Adrenal gland (tissue), 12 donors: ENCODE measurements around the gene VIPR1. TPM values are rescaled to one million over a fixed set of nuclear protein-coding genes. Genes with fewer than 3 reads are reported as not detected.

ENCODE experiments used
- DNase-seq, 7 donors: peaks; one replicate each; pipeline ENCODE4 v3.0.0-alpha.2; 2019 to 2020
- H3K27ac ChIP-seq, 5 donors: fragments of 200-600 bp; sonication (generic) in 4 of 5; 1 replicate in 3 of 5; 2 replicates in 2 of 5; pipeline versions ENCODE4 v1.5.1 to v1.8.0; 2016 to 2020; ENCODE audit warnings: mild to moderate bottlenecking in 1 of 5
- H3K27me3 ChIP-seq: fragments of 200-600 bp; 2 replicates; pipeline ENCODE4 v1.8.0; 2021
- H3K36me3 ChIP-seq, 2 donors: fragments of 200-600 bp; replicated peaks in 1 of 2; 1 replicate in 1 of 2; 2 replicates in 1 of 2; pipeline versions ENCODE4 v1.5.1 to v1.8.0; 2018 to 2022
- H3K4me1 ChIP-seq, 2 donors: fragments of 200-600 bp; replicated peaks in 1 of 2; 1 replicate in 1 of 2; 2 replicates in 1 of 2; pipeline versions ENCODE4 v1.5.1 to v1.8.0; 2018 to 2021
- H3K4me3 ChIP-seq, 4 donors: fragments of 200-600 bp; sonication (generic) in 3 of 4; one replicate each; pipeline ENCODE4 v1.5.1; 2016 to 2018
- H3K9me3 ChIP-seq, 3 donors: fragments of 200-600 bp; sonication (generic) in 1 of 3; replicated peaks in 1 of 3; 1 replicate in 2 of 3; 2 replicates in 1 of 3; pipeline versions ENCODE4 v1.5.1 to v1.8.0; 2016 to 2021
- POLR2A ChIP-seq, 2 donors: fragments of 450-650 bp; IDR thresholded peaks; one replicate each; pipeline ENCODE4 v1.6.1; 2017; ENCODE audit warnings: antibody characterized with exemption in 2 of 2, mild to moderate bottlenecking in 2 of 2, moderate library complexity in 1 of 2
- WGBS, 4 donors: extraction: QIAGEN DNeasy Blood & Tissue Kit in 2 of 4; methylation state at CpG; one replicate each; pipeline versions ENCODE4 v1.1.5 to v1.1.7; 2013 to 2017; 5-methylcytosine and 5-hydroxymethylcytosine counted together
- intact Hi-C, 2 donors: fragments of 100-400 bp; cut with DNase I; formaldehyde crosslinking; loops; one replicate each; pipeline versions ENCODE4 v1.14.1 to v1.15.0; 2022 to 2023
- polyA plus RNA-seq, 3 donors: library from polyadenylated mRNA; stranded (reverse); fragments of 200-250 nt in 2 of 3; fragments of 350-450 nt in 1 of 3; fragmentation: Illumina TruSeq in 1 of 3; extraction: RNeasy Lipid Tissue Mini Kit (QIAGEN cat#74804) in 1 of 3; gene quantifications; one replicate each; pipeline ENCODE4 v1.2.3, GENCODE V29; 2013 to 2014
- total RNA-seq, 9 donors: library from RNA; depleted of rRNA in 4 of 9; stranded (reverse); fragments of >200 nt in 4 of 9; fragments of 120-200 nt in 1 of 9; fragmentation: NEBNext Ultra II Directional in 1 of 9; extraction: Animal tissue kit (Norgen Biotek cat#: 25700) in 1 of 9; gene quantifications; one replicate each; pipeline versions ENCODE4 v1.1.0 to v1.2.4, GENCODE V29; 2013 to 2023
- TF ChIP-seq, protein P1 (sequence below), 6 experiments: fragments of 450-650 bp in 4 of 6; fragments of 200-600 bp in 2 of 6; sonication (generic) in 1 of 6; IDR thresholded peaks; 1 replicate in 5 of 6; 2 replicates in 1 of 6; pipeline versions ENCODE4 v1.5.1 to v1.8.0; 2016 to 2021; ENCODE audit warnings: antibody characterized with exemption in 6 of 6, mild to moderate bottlenecking in 2 of 6, moderate library complexity in 1 of 6
- donor health status: healthy with polysubstance abuse.
- donor health status: Bipolar disorder and iron deficiency.
- donor health status: DM: yes; HTN: yes; CAD: no.
- donor health status: DM: no; HTN: no; CAD: no.
- donor health status: DM: no; HTN: no; CAD: no.
- donor health status: DM: yes; HTN: yes; CAD: no.

The VIPR1 gene
- total and polyA plus RNA-seq, 12 donors, result 0.55 to 24.4 (median 3.5) TPM

GRCh38 chr3:42463093-42463492, 39.4 kb upstream of the VIPR1 start:
- no peaks in the 10 kb centered on the region for H3K4me1 ChIP-seq
- no peaks in the 10 kb centered on the region for H3K36me3 ChIP-seq
- H3K27ac ChIP-seq, result no peak overlapping the region
- H3K4me3 ChIP-seq, result no peak overlapping the region
- H3K9me3 ChIP-seq, result no peaks in the 10 kb centered on the region
- intact Hi-C loops, result no loop called here
- H3K27me3 ChIP-seq, result no peaks in the 10 kb centered on the region
- TF ChIP-seq, protein P1, sequence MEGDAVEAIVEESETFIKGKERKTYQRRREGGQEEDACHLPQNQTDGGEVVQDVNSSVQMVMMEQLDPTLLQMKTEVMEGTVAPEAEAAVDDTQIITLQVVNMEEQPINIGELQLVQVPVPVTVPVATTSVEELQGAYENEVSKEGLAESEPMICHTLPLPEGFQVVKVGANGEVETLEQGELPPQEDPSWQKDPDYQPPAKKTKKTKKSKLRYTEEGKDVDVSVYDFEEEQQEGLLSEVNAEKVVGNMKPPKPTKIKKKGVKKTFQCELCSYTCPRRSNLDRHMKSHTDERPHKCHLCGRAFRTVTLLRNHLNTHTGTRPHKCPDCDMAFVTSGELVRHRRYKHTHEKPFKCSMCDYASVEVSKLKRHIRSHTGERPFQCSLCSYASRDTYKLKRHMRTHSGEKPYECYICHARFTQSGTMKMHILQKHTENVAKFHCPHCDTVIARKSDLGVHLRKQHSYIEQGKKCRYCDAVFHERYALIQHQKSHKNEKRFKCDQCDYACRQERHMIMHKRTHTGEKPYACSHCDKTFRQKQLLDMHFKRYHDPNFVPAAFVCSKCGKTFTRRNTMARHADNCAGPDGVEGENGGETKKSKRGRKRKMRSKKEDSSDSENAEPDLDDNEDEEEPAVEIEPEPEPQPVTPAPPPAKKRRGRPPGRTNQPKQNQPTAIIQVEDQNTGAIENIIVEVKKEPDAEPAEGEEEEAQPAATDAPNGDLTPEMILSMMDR (IDR thresholded peaks at IDR 0.05), result no peak
- TF ChIP-seq POLR2A (IDR thresholded peaks at IDR 0.05), result no peak
- WGBS, 4 donors, result 64 to 88% (median 80%) methylated on average over 1 of the region's 1 CpG
- DNase-seq, result no peak

- intact Hi-C loops, result no loop called here
- 70 to 87% (median 77%) methylated on average over 3 of the region's 3 CpGs for WGBS, 4 donors
- Histone ChIP-seq H3K27me3 (no peaks in the 10 kb centered on the region), H3K27ac (no peak overlapping the region), H3K4me3 (no peak overlapping the region), H3K36me3 (no peaks in the 10 kb centered on the region), H3K9me3 (no peaks in the 10 kb centered on the region), H3K4me1 (peaks cover 0 to 3% of the 10 kb centered on the region in 2 donors)
- DNase-seq, result no peak
- TF ChIP-seq, protein P1 (IDR thresholded peaks at IDR 0.05), result no peak
- no peak for TF ChIP-seq POLR2A (IDR thresholded peaks at IDR 0.05)
These were observed 34.3 kb upstream of the VIPR1 start for GRCh38 chr3:42468111-42468510.

GRCh38 chr3:42472555-42472954, 29.9 kb upstream of the VIPR1 start:
- no peaks in the 10 kb centered on the region for H3K36me3 ChIP-seq
- H3K4me1 ChIP-seq, result peaks cover 0 to 8% of the 10 kb centered on the region in 2 donors
- no peaks in the 10 kb centered on the region for H3K27me3 ChIP-seq
- no peak for DNase-seq
- 64 to 72% (median 68%) methylated on average over 2 of the region's 2 CpGs for WGBS, 4 donors
- no peak for TF ChIP-seq POLR2A (IDR thresholded peaks at IDR 0.05)
- TF ChIP-seq, protein P1 (IDR thresholded peaks at IDR 0.05), result no peak
- H3K4me3 ChIP-seq, result no peak overlapping the region
- H3K27ac ChIP-seq, result peak overlapping the region in 1 of 5 donors; percentile 61
- intact Hi-C loops, result no loop called here
- H3K9me3 ChIP-seq, result no peaks in the 10 kb centered on the region

GRCh38 chr3:42473083-42473932, 29.1 kb upstream of the VIPR1 start:
- Histone ChIP-seq H3K4me1 (peaks cover 0 to 8% of the 10 kb centered on the region in 2 donors), H3K27ac (peak overlapping the region in 1 of 5 donors; percentile 61), H3K27me3 (no peaks in the 10 kb centered on the region), H3K9me3 (no peaks in the 10 kb centered on the region), H3K4me3 (no peak overlapping the region), H3K36me3 (no peaks in the 10 kb centered on the region)
- no peak for TF ChIP-seq POLR2A (IDR thresholded peaks at IDR 0.05)
- TF ChIP-seq, protein P1 (IDR thresholded peaks at IDR 0.05), result no peak
- intact Hi-C loops, result no loop called here
- 34 to 46% (median 41%) methylated on average over 5 to 10 of the region's 10 CpGs for WGBS, 4 donors
- DNase-seq, result peak in 6 of 7 donors; percentile 33 to 83 (median 62)
